ENCODE results near the gene SMARCA5. TPM values are rescaled to one million over a fixed set of nuclear protein-coding genes. Genes with fewer than 3 reads are reported as not detected.

The SMARCA5 gene
- total RNA-seq, 4 donors from 2014 or later = 14.8 to 25.8 (median 19.6) TPM

- Histone ChIP-seq H3K4me1 (no peaks in the 10 kb centered on the region), H3K4me3 (no peak overlapping the region), H3K36me3 (no peaks in the 10 kb centered on the region), H3K27ac (no peak overlapping the region), H3K27me3 (no peaks in the 10 kb centered on the region), H3K9me3 (peaks cover 7% of the 10 kb centered on the region)
- DNase-seq (ENCODE audit: low spot score in 2 of 2) = no peak
- no peak for TF ChIP-seq POLR2AphosphoS5 (IDR thresholded peaks at IDR 0.05)
- TF ChIP-seq CTCF (IDR thresholded peaks at IDR 0.05) = no peak
- no peak for TF ChIP-seq EP300 (IDR thresholded peaks at IDR 0.05)
- no peak for TF ChIP-seq POLR2A (IDR thresholded peaks at IDR 0.05)
Observed at GRCh38 chr4:143587703-143588102, 74.2 kb downstream of the SMARCA5 start.

GRCh38 chr4:143597276-143597675, 83.8 kb downstream of the SMARCA5 start:
- Histone ChIP-seq H3K27ac (no peak overlapping the region), H3K36me3 (no peaks in the 10 kb centered on the region), H3K27me3 (no peaks in the 10 kb centered on the region), H3K4me1 (no peaks in the 10 kb centered on the region), H3K4me3 (no peak overlapping the region), H3K9me3 (no peaks in the 10 kb centered on the region)
- TF ChIP-seq EP300 (IDR thresholded peaks at IDR 0.05) (no peak), CTCF (IDR thresholded peaks at IDR 0.05) (no peak), POLR2A (IDR thresholded peaks at IDR 0.05) (no peak), POLR2AphosphoS5 (IDR thresholded peaks at IDR 0.05) (no peak)
- no peak for DNase-seq (ENCODE audit: low spot score in 2 of 2)
- 77% methylated on average over 3 of the region's 3 CpGs for WGBS

- Histone ChIP-seq H3K4me3 (no peak overlapping the region), H3K27me3 (no peaks in the 10 kb centered on the region), H3K27ac (no peak overlapping the region), H3K36me3 (no peaks in the 10 kb centered on the region), H3K9me3 (no peaks in the 10 kb centered on the region), H3K4me1 (no peaks in the 10 kb centered on the region)
- DNase-seq (ENCODE audit: low spot score in 2 of 2) = no peak
- no peak for TF ChIP-seq EP300 (IDR thresholded peaks at IDR 0.05)
- TF ChIP-seq POLR2AphosphoS5 (IDR thresholded peaks at IDR 0.05) = no peak
- no peak for TF ChIP-seq CTCF (IDR thresholded peaks at IDR 0.05)
- TF ChIP-seq POLR2A (IDR thresholded peaks at IDR 0.05) = no peak
Observed at GRCh38 chr4:143598816-143599215, 85.3 kb downstream of the SMARCA5 start.

GRCh38 chr4:143599827-143600226, 86.3 kb downstream of the SMARCA5 start:
- H3K27ac ChIP-seq = no peak overlapping the region
- TF ChIP-seq POLR2AphosphoS5 (IDR thresholded peaks at IDR 0.05) (no peak), CTCF (IDR thresholded peaks at IDR 0.05) (no peak), POLR2A (IDR thresholded peaks at IDR 0.05) (no peak), EP300 (IDR thresholded peaks at IDR 0.05) (no peak)
- WGBS = 87% methylated on average over 1 of the region's 1 CpG
- no peaks in the 10 kb centered on the region for H3K36me3 ChIP-seq
- no peaks in the 10 kb centered on the region for H3K9me3 ChIP-seq
- no peaks in the 10 kb centered on the region for H3K27me3 ChIP-seq
- no peak overlapping the region for H3K4me3 ChIP-seq
- no peaks in the 10 kb centered on the region for H3K4me1 ChIP-seq
- no peak for DNase-seq (ENCODE audit: low spot score in 2 of 2)

GRCh38 chr4:143606480-143606879, 93.0 kb downstream of the SMARCA5 start:
- no peak for DNase-seq (ENCODE audit: low spot score in 2 of 2)
- no peak for TF ChIP-seq POLR2AphosphoS5 (IDR thresholded peaks at IDR 0.05)
- no peak for TF ChIP-seq CTCF (IDR thresholded peaks at IDR 0.05)
- TF ChIP-seq EP300 (IDR thresholded peaks at IDR 0.05) = no peak
- TF ChIP-seq POLR2A (IDR thresholded peaks at IDR 0.05) = no peak
- Histone ChIP-seq H3K9me3 (no peaks in the 10 kb centered on the region), H3K27ac (no peak overlapping the region), H3K4me3 (no peak overlapping the region), H3K4me1 (no peaks in the 10 kb centered on the region), H3K36me3 (no peaks in the 10 kb centered on the region), H3K27me3 (no peaks in the 10 kb centered on the region)
- WGBS = 61% methylated on average over 3 of the region's 3 CpGs

Other genes starting within 250 kb of the SMARCA5 start
- gene GAB1, start 176.8 kb upstream of the SMARCA5 start, total RNA-seq = 10 to 100 TPM; 39.5 to 64.5 (median 46.4) TPM
- gene FREM3, start 187.0 kb downstream of the SMARCA5 start, total RNA-seq = not detected

Measured in suprapubic skin (tissue), 4 donors.